SK-N-SH (cell line): ENCODE measurements around the gene FOXM1. TPM values are rescaled to one million over a fixed set of nuclear protein-coding genes. Genes with fewer than 3 reads are reported as not detected.
A peak's percentile ranks its signal among the peaks of the same experiment; 100 is the strongest.

Source experiments
- CTCF ChIA-PET: fragments of 300-600, 350-600 bp; formaldehyde crosslinking; extraction: SDS; loops from one replicate; lab custom pipeline; 2021; lab: Yijun Ruan, JAX
- POLR2A ChIA-PET: fragments of 350-600 bp; sonication (Branson Sonifier 250); formaldehyde crosslinking; extraction: SDS; loops from one replicate; lab custom pipeline; 2020; ENCODE audit warnings: antibody characterized with exemption, inconsistent platforms; lab: Yijun Ruan, JAX
- DNase-seq: peaks from one replicate; pipeline ENCODE4 v3.0.0; 2012
- H2AFZ ChIP-seq: fragments of 200-600 bp; sonication (generic); 2 replicates; pipeline ENCODE4 v1.8.1; 2016; ENCODE audit warnings: antibody characterized with exemption, mild to moderate bottlenecking, low read depth
- H3F3A ChIP-seq: fragments of 200-600 bp; sonication (generic); replicated peaks from 2 replicates; pipeline ENCODE3; 2016; ENCODE audit warnings: antibody characterized with exemption, mild to moderate bottlenecking; ENCODE audit not compliant: insufficient read depth
- H3K27ac ChIP-seq, 2 experiments: fragments of 200-500 bp in 1 of 2; fragments of 200-600 bp in 1 of 2; sonication (Bioruptor generic) in 1 of 2; sonication (generic), shearing (Covaris generic) in 1 of 2; 2 replicates each; pipeline versions ENCODE4 v1.5.1 to v1.6.1; 2014 to 2016; ENCODE audit warnings: low read depth in 2 of 2, inconsistent platforms in 1 of 2, low read length in 1 of 2, mild to moderate bottlenecking in 1 of 2, mixed read lengths in 1 of 2
- H3K27me3 ChIP-seq: fragments of 200-600 bp; sonication (generic), shearing (Covaris generic); 2 replicates; pipeline ENCODE4 v1.6.1; 2016; ENCODE audit warnings: mixed run types; ENCODE audit not compliant: insufficient read depth
- H3K36me3 ChIP-seq, 2 experiments: fragments of 200-500 bp in 1 of 2; fragments of 200-600 bp in 1 of 2; sonication (Bioruptor generic) in 1 of 2; sonication (generic) in 1 of 2; replicated peaks in 1 of 2; 2 replicates each; pipeline versions ENCODE3 to v1.5.1; 2014 to 2016; ENCODE audit warnings: low read length in 1 of 2, mild to moderate bottlenecking in 1 of 2; ENCODE audit not compliant: insufficient read depth in 2 of 2, control insufficient read depth in 1 of 2
- H3K4me1 ChIP-seq, 2 experiments: fragments of 200-500 bp in 1 of 2; fragments of 200-600 bp in 1 of 2; sonication (Bioruptor generic) in 1 of 2; sonication (generic), shearing (Covaris generic) in 1 of 2; 2 replicates each; pipeline versions ENCODE4 v1.5.1 to v1.6.1; 2014 to 2016; ENCODE audit warnings: low read depth in 1 of 2, low read length in 1 of 2, mixed run types in 1 of 2; ENCODE audit not compliant: insufficient read depth in 2 of 2, control insufficient read depth in 1 of 2
- H3K4me2 ChIP-seq: fragments of 200-600 bp; sonication (generic), shearing (Covaris generic); 2 replicates; pipeline ENCODE4 v1.6.1; 2017; ENCODE audit warnings: mixed run types
- H3K4me3 ChIP-seq, 2 experiments: fragments of 200-500 bp in 1 of 2; fragments of 200-600 bp in 1 of 2; sonication (Bioruptor generic) in 1 of 2; sonication (generic), shearing (Covaris generic) in 1 of 2; 2 replicates each; pipeline versions ENCODE4 v1.5.1 to v1.8.1; 2014 to 2016; ENCODE audit warnings: low read depth in 2 of 2, inconsistent platforms in 1 of 2, low read length in 1 of 2, mild to moderate bottlenecking in 1 of 2, mixed read lengths in 1 of 2, moderate library complexity in 1 of 2
- H3K79me2 ChIP-seq: fragments of 200-600 bp; sonication (generic); 2 replicates; pipeline ENCODE4 v1.8.1; 2017; ENCODE audit warnings: mild to moderate bottlenecking; ENCODE audit not compliant: insufficient read depth
- H3K9ac ChIP-seq: fragments of 200-600 bp; sonication (generic); 2 replicates; pipeline ENCODE4 v1.6.1; 2017; ENCODE audit warnings: mixed run types
- H3K9me2 ChIP-seq: fragments of 200-600 bp; sonication (generic); 2 replicates; pipeline ENCODE4 v1.6.1; 2017; ENCODE audit warnings: mixed run types
- H3K9me3 ChIP-seq: fragments of 200-600 bp; sonication (generic); 2 replicates; pipeline ENCODE4 v1.6.1; 2017; ENCODE audit warnings: mixed run types, mild to moderate bottlenecking, moderate library complexity
- H4K20me1 ChIP-seq: fragments of 200-600 bp; sonication (generic); 2 replicates; pipeline ENCODE4 v1.6.1; 2017; ENCODE audit warnings: mild to moderate bottlenecking, mixed run types; ENCODE audit not compliant: insufficient read depth
- CHD2 ChIP-seq: fragments of 150-350 bp; IDR thresholded peaks from 2 replicates; pipeline ENCODE4 v1.6.1; 2018; ENCODE audit warnings: low read length; ENCODE audit not compliant: partially characterized antibody
- ELF1 ChIP-seq: IDR thresholded peaks from 2 replicates; pipeline ENCODE4 v1.4.0; 2012
- EP300 ChIP-seq, 2 experiments: IDR thresholded peaks; 2 replicates each; pipeline versions ENCODE4 v1.4.0 to v1.6.1; 2012; ENCODE audit warnings: borderline replicate concordance in 1 of 2, low read depth in 1 of 2, low read length in 1 of 2
- FOXJ3 ChIP-seq: sonication (generic); formaldehyde crosslinking; IDR thresholded peaks from 2 replicates; pipeline ENCODE4 v1.5.1; 2020; ENCODE audit warnings: mild to moderate bottlenecking, missing genetic modification reagents
- GABPA ChIP-seq: IDR thresholded peaks from 2 replicates; pipeline ENCODE4 v1.4.0; 2012; ENCODE audit warnings: low read depth, mild to moderate bottlenecking
- IRF3 ChIP-seq: fragments of 150-350 bp; IDR thresholded peaks from 2 replicates; pipeline ENCODE4 v1.6.1; 2016; ENCODE audit warnings: mild to moderate bottlenecking, low read depth, low read length
- JUND ChIP-seq: IDR thresholded peaks from 2 replicates; pipeline ENCODE4 v1.4.0; 2012
- MAX ChIP-seq: IDR thresholded peaks from 2 replicates; pipeline ENCODE4 v1.4.0; 2012; ENCODE audit warnings: low read depth
- MXI1 ChIP-seq: IDR thresholded peaks from 2 replicates; pipeline ENCODE4 v1.6.1; 2012; ENCODE audit warnings: mild to moderate bottlenecking, low read depth, low read length, improper control_type of control experiment
- NFIC ChIP-seq: IDR thresholded peaks from 2 replicates; pipeline ENCODE4 v1.4.0; 2012; ENCODE audit warnings: borderline replicate concordance
- NRF1 ChIP-seq: IDR thresholded peaks from 2 replicates; pipeline ENCODE4 v1.6.1; 2012; ENCODE audit warnings: low read depth, mild to moderate bottlenecking, low read length
- PBX3 ChIP-seq: IDR thresholded peaks from 2 replicates; pipeline ENCODE4; 2012
- RAD21 ChIP-seq: IDR thresholded peaks from 2 replicates; pipeline ENCODE4 v1.6.1; 2012; ENCODE audit warnings: mild to moderate bottlenecking, low read length
- RCOR1 ChIP-seq: fragments of 150-350 bp; IDR thresholded peaks from 2 replicates; pipeline ENCODE4 v1.6.1; 2017; ENCODE audit warnings: antibody characterized with exemption, low read length
- REST ChIP-seq: IDR thresholded peaks from 2 replicates; pipeline ENCODE4 v1.6.1; 2012; ENCODE audit warnings: mild to moderate bottlenecking, low read depth, low read length, moderate library complexity
- RFX5 ChIP-seq: IDR thresholded peaks from 2 replicates; pipeline ENCODE4 v1.6.1; 2012; ENCODE audit warnings: mild to moderate bottlenecking, improper control_type of control experiment, low read length
- RXRA ChIP-seq: IDR thresholded peaks from 2 replicates; pipeline ENCODE4 v1.4.0; 2012; ENCODE audit warnings: low read depth, mild to moderate bottlenecking, borderline replicate concordance
- TAF1 ChIP-seq: IDR thresholded peaks from 2 replicates; pipeline ENCODE4 v1.6.1; 2012; ENCODE audit warnings: low read depth, mild to moderate bottlenecking, low read length, moderate library complexity, borderline replicate concordance
- TEAD4 ChIP-seq: IDR thresholded peaks from 2 replicates; pipeline ENCODE4 v1.4.0; 2012; ENCODE audit warnings: mild to moderate bottlenecking, borderline replicate concordance; ENCODE audit not compliant: insufficient read depth
- YY1 ChIP-seq: IDR thresholded peaks from 2 replicates; pipeline ENCODE4 v1.4.0; 2012; ENCODE audit warnings: low read depth, mild to moderate bottlenecking
- ZBTB33 ChIP-seq: IDR thresholded peaks from 2 replicates; pipeline ENCODE4 v1.4.0; 2012; ENCODE audit warnings: low read depth, borderline replicate concordance
- WGBS: methylation state at CpG from one replicate; pipeline ENCODE4 v1.1.6; 2017; ENCODE audit warnings: low lambda C conversion rate; 5-methylcytosine and 5-hydroxymethylcytosine counted together
- polyA plus RNA-seq, 3 experiments: library from polyadenylated mRNA; depleted of rRNA; stranded (reverse); fragments of >200 nt; gene quantifications; 2 replicates each; pipeline ENCODE4 v1.2.3, GENCODE V29; 2012

The FOXM1 gene
- polyA plus RNA-seq, 1 of the 3 experiments (the other 2 are of a cell fraction) = 29.9 TPM

GRCh38 chr12:2879853-2880252 is 2.9 kb upstream of the FOXM1 start (continued):
- TF ChIP-seq IRF3 (no peak), NRF1 (no peak), EP300 (IDR thresholded peaks at IDR 0.05; ENCODE audit: borderline replicate concordance in 1 of 2, low read depth in 1 of 2, low read length in 1 of 2) (no peak)

GRCh38 chr12:2877953-2878732 is 1.2 kb upstream of the FOXM1 start:
- Histone ChIP-seq H3K9me3 (no peaks in the 10 kb centered on the region), H3K36me3 (peaks cover 6% of the 10 kb centered on the region in 2 experiments), H3K9me2 (no peaks in the 10 kb centered on the region), H3K9ac (peak overlapping the region; percentile 82), H3K79me2 (peaks cover 98% of the 10 kb centered on the region), H3F3A (peaks cover 6% of the 10 kb centered on the region)
- POLR2A ChIA-PET = no interaction called here
- TF ChIP-seq YY1 (no peak), RCOR1 (no peak), PBX3 (no peak), RFX5 (no peak), TEAD4 (no peak), JUND (no peak), NFIC (no peak), ZBTB33 (no peak), RXRA (no peak), CHD2 (no peak), MXI1 (no peak), FOXJ3 (CRISPR knock-in tag) (no peak), MAX (no peak), ELF1 (no peak), IRF3 (no peak), TAF1 (no peak), REST (no peak), GABPA (no peak), RAD21 (no peak)
- TF ChIP-seq, all 33 proteins: peak for 0
- Histone ChIP-seq H3K4me2 (peak overlapping the region; percentile 82), H3K4me3 (peak overlapping the region; percentile 61 to 69), H3K27me3 (no peaks in the 10 kb centered on the region), H4K20me1 (no peaks in the 10 kb centered on the region), H3K27ac (peak overlapping the region; percentile 80 to 87), H2AFZ (peak overlapping the region; percentile 58), H3K4me1 (peaks cover 8 to 10% of the 10 kb centered on the region in 2 experiments; a peak in 2 of 4 replicates)
- no peak for DNase-seq
- WGBS = 46% methylated on average over 15 of the region's 16 CpGs
- CTCF ChIA-PET = interaction anchor here (1.1 to 5.8 kb wide), 5 partner anchors 7 to 164 kb away, joined by 3 to 33 read pairs (median 7); partner anchors contain the start of gene NRIP2
